Thyroid gland (tissue), 4 donors: ENCODE data around the gene SOCS6. TPM values are rescaled to one million over a fixed set of nuclear protein-coding genes. Genes with fewer than 3 reads are reported as not detected.

Source experiments
- DNase-seq, 2 donors: peaks; one replicate each; pipeline ENCODE4 v3.0.0-alpha.2; 2019
- H3K27ac ChIP-seq, 3 donors: fragments of 200-600 bp; sonication (generic); 1 replicate in 2 of 3; 2 replicates in 1 of 3; pipeline ENCODE4 v1.5.1; 2016 to 2019; ENCODE audit warnings: mild to moderate bottlenecking in 1 of 3, moderate library complexity in 1 of 3
- H3K27me3 ChIP-seq: fragments of 200-600 bp; sonication (generic); one replicate; pipeline ENCODE4 v1.5.1; 2019
- H3K36me3 ChIP-seq, 2 donors: fragments of 200-600 bp; sonication (generic); one replicate each; pipeline ENCODE4 v1.5.1; 2016 to 2019
- H3K4me1 ChIP-seq, 2 donors: fragments of 200-600 bp; sonication (generic); one replicate each; pipeline ENCODE4 v1.5.1; 2017 to 2019
- H3K4me3 ChIP-seq, 3 donors: fragments of 200-600 bp; sonication (generic); replicated peaks in 1 of 3; 1 replicate in 2 of 3; 2 replicates in 1 of 3; pipeline ENCODE4 v1.5.1; 2016; ENCODE audit warnings: mild to moderate bottlenecking in 1 of 3
- H3K9me3 ChIP-seq: fragments of 200-600 bp; sonication (generic); one replicate; pipeline ENCODE4 v1.5.1; 2017
- CTCF ChIP-seq, 6 experiments: fragments of 200-600 bp in 3 of 6; fragments of 450-650 bp in 3 of 6; sonication (generic) in 3 of 6; IDR thresholded peaks; one replicate each; pipeline ENCODE4 v1.5.1; 2016 to 2019; ENCODE audit warnings: antibody characterized with exemption in 6 of 6, mild to moderate bottlenecking in 2 of 6, inconsistent platforms in 1 of 6, moderate library complexity in 1 of 6
- POLR2A ChIP-seq, 2 donors: fragments of 450-650 bp; IDR thresholded peaks; one replicate each; pipeline ENCODE4 v1.6.1; 2017; ENCODE audit warnings: antibody characterized with exemption in 2 of 2, mild to moderate bottlenecking in 2 of 2, moderate library complexity in 1 of 2
- WGBS, 2 donors: methylation state at CpG; one replicate each; pipeline ENCODE4 v1.1.5; 2017; 5-methylcytosine and 5-hydroxymethylcytosine counted together
- intact Hi-C: fragments of 100-400 bp; cut with DNase I; formaldehyde crosslinking; loops from one replicate; pipeline ENCODE4 v1.15.1; 2023
- total RNA-seq, 4 donors: library from RNA; depleted of rRNA; stranded (reverse); fragments of >200 nt; gene quantifications; one replicate each; pipeline ENCODE4 v1.2.3, GENCODE V29; 2016

SOCS6 gene
- total RNA-seq, 4 donors from 2014 or later, result 20.7 to 25.6 (median 23.6) TPM

GRCh38 chr18:70296781-70297180 lies 7.9 kb downstream of the SOCS6 start:
- no peak for DNase-seq
- 90 to 92% methylated on average over 2 of the region's 2 CpGs for WGBS, 2 donors
- Histone ChIP-seq H3K4me3 (no peak overlapping the region), H3K27me3 (no peaks in the 10 kb centered on the region), H3K27ac (no peak overlapping the region), H3K36me3 (no peaks in the 10 kb centered on the region), H3K9me3 (no peaks in the 10 kb centered on the region), H3K4me1 (peaks cover 7 to 35% of the 10 kb centered on the region in 2 donors)
- TF ChIP-seq POLR2A (IDR thresholded peaks at IDR 0.05), result no peak
- TF ChIP-seq CTCF (IDR thresholded peaks at IDR 0.05), result no peak
- intact Hi-C loops, result no loop called here

GRCh38 chr18:70299393-70299792 lies 10.5 kb downstream of the SOCS6 start:
- H3K4me1 ChIP-seq, result peaks cover 23 to 33% of the 10 kb centered on the region in 2 donors
- intact Hi-C loops, result no loop called here
- TF ChIP-seq POLR2A (IDR thresholded peaks at IDR 0.05) (no peak), CTCF (IDR thresholded peaks at IDR 0.05) (no peak)
- no peaks in the 10 kb centered on the region for H3K36me3 ChIP-seq
- no peak overlapping the region for H3K4me3 ChIP-seq
- no peaks in the 10 kb centered on the region for H3K9me3 ChIP-seq
- H3K27ac ChIP-seq, result no peak overlapping the region
- no peaks in the 10 kb centered on the region for H3K27me3 ChIP-seq
- DNase-seq, result no peak
- 76 to 77% methylated on average over 8 of the region's 8 CpGs for WGBS, 2 donors

GRCh38 chr18:70301667-70302066 lies 12.8 kb downstream of the SOCS6 start:
- H3K4me1 ChIP-seq, result peaks cover 23 to 33% of the 10 kb centered on the region in 2 donors
- H3K4me3 ChIP-seq, result no peak overlapping the region
- TF ChIP-seq CTCF (IDR thresholded peaks at IDR 0.05) (no peak), POLR2A (IDR thresholded peaks at IDR 0.05) (no peak)
- DNase-seq, result no peak
- no peaks in the 10 kb centered on the region for H3K27me3 ChIP-seq
- no peaks in the 10 kb centered on the region for H3K9me3 ChIP-seq
- no peak overlapping the region for H3K27ac ChIP-seq
- intact Hi-C loops, result no loop called here
- no peaks in the 10 kb centered on the region for H3K36me3 ChIP-seq
- 88 to 92% methylated on average over 5 of the region's 5 CpGs for WGBS, 2 donors

- TF ChIP-seq POLR2A (IDR thresholded peaks at IDR 0.05), result no peak
- TF ChIP-seq CTCF (IDR thresholded peaks at IDR 0.05), result no peak
- H3K36me3 ChIP-seq, result no peaks in the 10 kb centered on the region
- DNase-seq, result no peak
- 89 to 98% methylated on average over 1 of the region's 1 CpG for WGBS, 2 donors
- H3K4me1 ChIP-seq, result no peaks in the 10 kb centered on the region
- intact Hi-C loops, result no loop called here
- no peak overlapping the region for H3K27ac ChIP-seq
- no peaks in the 10 kb centered on the region for H3K9me3 ChIP-seq
- no peaks in the 10 kb centered on the region for H3K27me3 ChIP-seq
- H3K4me3 ChIP-seq, result no peak overlapping the region
Observed at GRCh38 chr18:70308555-70309294, 19.9 kb downstream of the SOCS6 start.

- H3K9me3 ChIP-seq, result no peaks in the 10 kb centered on the region
- no peaks in the 10 kb centered on the region for H3K36me3 ChIP-seq
- WGBS, 2 donors, result 90 to 97% methylated on average over 6 of the region's 6 CpGs
- intact Hi-C loops, result no loop called here
- DNase-seq, result no peak
- TF ChIP-seq POLR2A (IDR thresholded peaks at IDR 0.05) (no peak), CTCF (IDR thresholded peaks at IDR 0.05) (no peak)
- H3K4me1 ChIP-seq, result no peaks in the 10 kb centered on the region
- no peaks in the 10 kb centered on the region for H3K27me3 ChIP-seq
- H3K27ac ChIP-seq, result no peak overlapping the region
- H3K4me3 ChIP-seq, result no peak overlapping the region
Observed at GRCh38 chr18:70310560-70311320, 21.9 kb downstream of the SOCS6 start.
